OCI-LY3 (cell line): ENCODE measurements around the gene CCDC63.

ENCODE experiments used
- H2AFZ ChIP-seq: fragments of 200-600, 300-600 bp; shearing (Covaris generic); 2 replicates; pipeline ENCODE4 v1.6.0; 2014; ENCODE audit warnings: antibody characterized with exemption, low read depth, low read length
- H3K27ac ChIP-seq: fragments of 200-600, 300-600 bp; sonication (generic); 2 replicates; pipeline ENCODE4 v1.5.1; 2014; ENCODE audit warnings: mild to moderate bottlenecking, low read length, moderate library complexity, mixed read lengths
- H3K27me3 ChIP-seq: fragments of 200-600, 300-600 bp; sonication (generic); 2 replicates; pipeline ENCODE4 v1.6.1; 2014; ENCODE audit warnings: low read depth, low read length, mixed read lengths
- H3K36me3 ChIP-seq: fragments of 200-600, 300-600 bp; sonication (generic); replicated peaks from 2 replicates; pipeline ENCODE3; 2014; ENCODE audit warnings: low read depth, low read length, mixed read lengths
- H3K4me1 ChIP-seq: fragments of 300-600, 200-600 bp; sonication (generic); 2 replicates; pipeline ENCODE4 v1.6.1; 2014; ENCODE audit warnings: low read length, mixed read lengths
- H3K4me2 ChIP-seq: fragments of 200-600, 300-600 bp; sonication (generic); 2 replicates; pipeline ENCODE4 v1.6.1; 2014; ENCODE audit warnings: low read length, mixed read lengths
- H3K4me3 ChIP-seq: fragments of 300-600, 200-600 bp; sonication (generic); 2 replicates; pipeline ENCODE4 v1.5.1; 2014; ENCODE audit warnings: antibody characterized with exemption, mild to moderate bottlenecking, low read length, moderate library complexity
- H3K79me2 ChIP-seq: fragments of 300-600, 200-600 bp; shearing (Covaris generic); 2 replicates; pipeline ENCODE4 v1.6.1; 2014; ENCODE audit warnings: mild to moderate bottlenecking, low read length, mixed read lengths
- H3K9ac ChIP-seq: fragments of 300-600, 200-600 bp; shearing (Covaris generic); 2 replicates; pipeline ENCODE4 v1.6.0; 2014; ENCODE audit warnings: mild to moderate bottlenecking, low read length, moderate library complexity
- H3K9me3 ChIP-seq: fragments of 200-600, 300-600 bp; shearing (Covaris generic); 2 replicates; pipeline ENCODE4 v1.6.1; 2014; ENCODE audit warnings: low read length, mixed read lengths; ENCODE audit not compliant: insufficient read depth
- H4K20me1 ChIP-seq: fragments of 200-600, 300-600 bp; sonication (generic); 2 replicates; pipeline ENCODE4 v1.6.1; 2016; ENCODE audit warnings: low read length, mixed read lengths; ENCODE audit not compliant: insufficient read depth
- EZH2phosphoT487 ChIP-seq: fragments of 200-600 bp; shearing (Covaris generic); IDR thresholded peaks from 2 replicates; pipeline ENCODE4 v1.6.1; 2018; ENCODE audit warnings: antibody characterized with exemption, mixed run types, low read depth
- TF ChIP-seq, protein P1 (sequence below): fragments of 200-600, 300-600 bp; sonication (generic); IDR thresholded peaks from 2 replicates; pipeline ENCODE4 v1.5.1; 2014; ENCODE audit warnings: antibody characterized with exemption, low read length, low read depth

CCDC63 gene

DNA sequence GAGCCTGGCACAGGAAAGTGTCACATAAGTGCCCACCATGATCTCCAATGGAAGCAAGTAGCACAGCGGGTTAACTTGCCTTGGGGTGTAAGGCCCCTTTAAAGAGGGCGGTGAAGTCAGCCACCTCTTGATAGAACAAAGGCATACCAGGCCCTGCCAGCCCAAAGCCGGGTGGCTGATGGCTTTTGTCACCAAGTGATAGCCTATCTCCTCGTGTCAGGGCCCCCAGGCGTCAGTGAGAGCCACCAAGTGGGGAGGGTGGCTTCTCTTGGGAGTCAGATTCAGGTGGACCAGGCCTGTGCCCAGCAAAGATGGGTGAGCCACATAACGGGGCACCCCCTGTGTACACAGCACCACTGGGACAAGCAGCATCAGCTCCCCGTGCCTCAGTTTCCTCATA is 81.9 kb downstream of the CCDC63 start:
- no peak for TF ChIP-seq EZH2phosphoT487
- TF ChIP-seq, protein P1, sequence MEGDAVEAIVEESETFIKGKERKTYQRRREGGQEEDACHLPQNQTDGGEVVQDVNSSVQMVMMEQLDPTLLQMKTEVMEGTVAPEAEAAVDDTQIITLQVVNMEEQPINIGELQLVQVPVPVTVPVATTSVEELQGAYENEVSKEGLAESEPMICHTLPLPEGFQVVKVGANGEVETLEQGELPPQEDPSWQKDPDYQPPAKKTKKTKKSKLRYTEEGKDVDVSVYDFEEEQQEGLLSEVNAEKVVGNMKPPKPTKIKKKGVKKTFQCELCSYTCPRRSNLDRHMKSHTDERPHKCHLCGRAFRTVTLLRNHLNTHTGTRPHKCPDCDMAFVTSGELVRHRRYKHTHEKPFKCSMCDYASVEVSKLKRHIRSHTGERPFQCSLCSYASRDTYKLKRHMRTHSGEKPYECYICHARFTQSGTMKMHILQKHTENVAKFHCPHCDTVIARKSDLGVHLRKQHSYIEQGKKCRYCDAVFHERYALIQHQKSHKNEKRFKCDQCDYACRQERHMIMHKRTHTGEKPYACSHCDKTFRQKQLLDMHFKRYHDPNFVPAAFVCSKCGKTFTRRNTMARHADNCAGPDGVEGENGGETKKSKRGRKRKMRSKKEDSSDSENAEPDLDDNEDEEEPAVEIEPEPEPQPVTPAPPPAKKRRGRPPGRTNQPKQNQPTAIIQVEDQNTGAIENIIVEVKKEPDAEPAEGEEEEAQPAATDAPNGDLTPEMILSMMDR = no peak
- Histone ChIP-seq H2AFZ (no peak overlapping the region), H4K20me1 (no peaks in the 10 kb centered on the region), H3K27me3 (0 out of 2 replicates have a peak, but pooled peaks cover 5% of the 10 kb centered on the region), H3K9ac (no peak overlapping the region), H3K27ac (no peak overlapping the region), H3K9me3 (no peaks in the 10 kb centered on the region), H3K4me1 (no peaks in the 10 kb centered on the region), H3K79me2 (no peaks in the 10 kb centered on the region), H3K4me2 (no peak overlapping the region), H3K36me3 (no peaks in the 10 kb centered on the region), H3K4me3 (no peak overlapping the region)

DNA sequence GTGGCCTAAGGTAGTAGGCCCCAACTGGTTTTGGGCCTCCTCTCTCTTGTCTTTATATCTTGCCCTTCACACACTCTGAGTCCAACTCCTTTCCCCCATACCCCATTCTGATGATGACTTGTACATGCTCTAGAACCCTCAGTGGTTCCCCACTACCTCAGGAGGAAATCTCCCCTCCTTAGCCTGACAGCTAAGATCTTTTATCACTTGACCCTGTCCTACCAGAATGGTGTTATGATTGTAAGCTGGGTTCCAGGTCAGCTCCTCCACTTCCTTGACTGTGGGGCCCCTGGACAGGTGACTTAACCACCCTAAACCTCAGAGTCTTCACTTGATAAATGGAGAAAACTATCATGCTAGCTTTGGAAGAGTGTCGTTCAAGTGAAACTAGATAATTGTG is 83.0 kb downstream of the CCDC63 start:
- Histone ChIP-seq H3K27me3 (0 out of 2 replicates have a peak, but pooled peaks cover 5% of the 10 kb centered on the region), H3K79me2 (no peaks in the 10 kb centered on the region), H2AFZ (no peak overlapping the region), H3K9ac (no peak overlapping the region), H3K4me1 (no peaks in the 10 kb centered on the region), H3K36me3 (no peaks in the 10 kb centered on the region), H3K9me3 (no peaks in the 10 kb centered on the region), H3K27ac (no peak overlapping the region), H3K4me3 (no peak overlapping the region), H4K20me1 (no peaks in the 10 kb centered on the region), H3K4me2 (no peak overlapping the region)
- TF ChIP-seq, protein P1 = no peak
- no peak for TF ChIP-seq EZH2phosphoT487

DNA sequence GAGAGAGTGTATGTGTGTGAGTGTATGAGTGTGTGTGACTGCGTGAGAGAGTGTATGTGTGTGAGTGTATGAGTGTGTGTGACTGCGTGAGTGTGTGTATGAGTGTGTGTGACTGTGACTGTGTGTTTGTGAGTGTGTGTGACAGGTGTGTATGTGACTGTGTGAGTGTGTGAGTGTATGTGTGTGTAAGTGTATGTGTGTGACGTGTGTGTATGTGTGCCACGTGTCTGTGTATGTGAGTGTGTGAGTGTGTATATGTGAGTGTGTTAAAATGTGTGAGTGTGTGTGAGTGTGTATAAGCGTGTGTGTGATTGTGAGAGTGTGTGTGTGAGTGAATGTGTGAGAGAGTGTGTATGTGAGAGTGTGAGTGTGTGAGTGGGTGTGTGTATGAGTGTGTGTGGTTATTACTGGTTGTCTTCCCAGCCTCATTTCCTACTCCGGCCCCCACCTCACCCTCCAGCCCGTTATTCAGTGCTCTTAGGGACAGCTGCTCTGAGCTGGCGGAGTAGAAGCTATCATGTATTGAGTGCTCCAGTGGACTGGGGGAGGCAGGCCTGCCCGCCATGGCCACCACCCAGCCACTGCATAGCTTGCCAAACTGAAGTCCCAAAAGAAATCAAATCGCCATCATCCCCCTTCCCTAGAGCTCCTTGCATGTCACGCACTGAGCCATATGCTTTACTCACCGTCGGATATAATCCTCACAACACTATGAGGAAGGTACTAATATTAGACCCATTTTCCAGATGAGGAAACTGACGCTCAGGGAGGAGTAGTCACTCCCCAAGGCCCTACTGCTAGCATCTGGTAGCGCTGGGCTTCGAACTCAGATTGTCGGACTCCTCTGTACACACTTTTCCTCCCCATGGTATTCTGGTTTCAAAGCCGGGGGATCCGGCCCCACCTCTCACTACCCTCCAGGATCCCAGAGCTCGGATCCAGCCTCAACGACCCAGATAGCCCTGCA is 83.8 kb downstream of the CCDC63 start:
- Histone ChIP-seq H3K27me3 (0 out of 2 replicates have a peak, but pooled peaks cover 5% of the 10 kb centered on the region), H3K9me3 (no peaks in the 10 kb centered on the region), H3K4me3 (no peak overlapping the region), H3K27ac (no peak overlapping the region), H2AFZ (no peak overlapping the region), H3K9ac (no peak overlapping the region), H3K79me2 (no peaks in the 10 kb centered on the region), H3K4me1 (no peaks in the 10 kb centered on the region), H3K4me2 (no peak overlapping the region), H4K20me1 (no peaks in the 10 kb centered on the region), H3K36me3 (no peaks in the 10 kb centered on the region)
- TF ChIP-seq, protein P1 = no peak
- TF ChIP-seq EZH2phosphoT487 = no peak

DNA sequence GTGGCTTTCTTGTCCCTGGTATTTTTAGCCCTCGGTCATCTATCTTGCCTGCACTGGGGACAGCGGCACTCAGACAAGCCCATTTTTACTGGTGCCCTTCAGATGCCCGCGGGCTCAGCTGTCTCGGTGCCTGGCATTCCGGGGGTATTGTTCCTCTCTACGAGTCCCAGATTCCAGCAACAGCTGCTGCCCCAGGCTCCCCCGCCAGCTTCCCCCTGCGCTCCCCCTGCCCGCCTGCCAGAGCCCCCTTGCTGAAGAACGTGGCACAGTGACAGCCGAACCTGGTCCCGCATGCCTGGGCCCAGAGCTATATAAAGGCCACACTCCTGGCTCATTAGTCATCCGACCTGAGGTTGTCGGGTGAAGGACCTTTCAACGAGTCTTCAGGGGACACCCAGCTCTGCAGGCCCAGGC is 84.5 kb downstream of the CCDC63 start:
- H3K27me3 ChIP-seq = peaks cover 1% of the 10 kb centered on the region; the same call in 1 of the 2 replicates
- H3K27ac ChIP-seq = no peak overlapping the region
- no peaks in the 10 kb centered on the region for H4K20me1 ChIP-seq
- H3K9me3 ChIP-seq = no peaks in the 10 kb centered on the region
- H3K4me2 ChIP-seq = no peak overlapping the region
- H3K4me1 ChIP-seq = peaks cover 2% of the 10 kb centered on the region
- H3K9ac ChIP-seq = no peak overlapping the region
- H3K36me3 ChIP-seq = no peaks in the 10 kb centered on the region
- H2AFZ ChIP-seq = no peak overlapping the region
- no peaks in the 10 kb centered on the region for H3K79me2 ChIP-seq
- H3K4me3 ChIP-seq = no peak overlapping the region
- no peak for TF ChIP-seq EZH2phosphoT487
- TF ChIP-seq, protein P1 = no peak
